ENCODE data around the gene PCBD1. TPM values are rescaled to one million over a fixed set of nuclear protein-coding genes. Genes with fewer than 3 reads are reported as not detected.

The PCBD1 gene
- total and polyA plus RNA-seq, 4 experiments from 2014 or later: 12.4 to 22.5 (median 18.0) TPM

Other genes starting within 250 kb of the PCBD1 start
- gene ADAMTS14, start 216.1 kb downstream of the PCBD1 start, total RNA-seq: not detected
- not detected for gene ADAMTS14, start 216.1 kb downstream of the PCBD1 start, polyA plus RNA-seq
- not detected for gene TBATA, start 103.2 kb downstream of the PCBD1 start, total RNA-seq
- gene TBATA, start 103.2 kb downstream of the PCBD1 start, polyA plus RNA-seq: not detected
- 10 to 100 TPM; 29.6 to 32.2 TPM for gene SGPL1, start 72.6 kb downstream of the PCBD1 start, total RNA-seq
- 10 to 100 TPM; 14.3 to 14.7 TPM for gene SGPL1, start 72.6 kb downstream of the PCBD1 start, polyA plus RNA-seq